ENCODE results near the gene CCNG1. TPM values are rescaled to one million over a fixed set of nuclear protein-coding genes. Genes with fewer than 3 reads are reported as not detected.

CCNG1 gene
- total and polyA plus RNA-seq, 7 donors = 78.0 to 181 (median 143) TPM

GRCh38 chr5:163456029-163456589 is 18.7 kb downstream of the CCNG1 start:
- Histone ChIP-seq H3K4me3 (no peak overlapping the region), H3K27me3 (no peaks in the 10 kb centered on the region), H3K36me3 (peaks cover 0 to 56% (median 0%) of the 10 kb centered on the region in 4 donors), H3K27ac (no peak overlapping the region), H3K9me3 (no peaks in the 10 kb centered on the region), H3K4me1 (peaks cover 0 to 23% (median 13%) of the 10 kb centered on the region in 4 donors)
- WGBS, 2 donors = 92% methylated on average over 2 of the region's 2 CpGs
- DNase-seq = no peak
- intact Hi-C loops (cut with DNase I) = no loop called here
- TF ChIP-seq CTCF (IDR thresholded peaks at IDR 0.05) = no peak
- no peak for TF ChIP-seq POLR2AphosphoS5 (IDR thresholded peaks at IDR 0.05)
- no peak for TF ChIP-seq POLR2A (IDR thresholded peaks at IDR 0.05)
- no peak for TF ChIP-seq EP300 (IDR thresholded peaks at IDR 0.05)

DNA sequence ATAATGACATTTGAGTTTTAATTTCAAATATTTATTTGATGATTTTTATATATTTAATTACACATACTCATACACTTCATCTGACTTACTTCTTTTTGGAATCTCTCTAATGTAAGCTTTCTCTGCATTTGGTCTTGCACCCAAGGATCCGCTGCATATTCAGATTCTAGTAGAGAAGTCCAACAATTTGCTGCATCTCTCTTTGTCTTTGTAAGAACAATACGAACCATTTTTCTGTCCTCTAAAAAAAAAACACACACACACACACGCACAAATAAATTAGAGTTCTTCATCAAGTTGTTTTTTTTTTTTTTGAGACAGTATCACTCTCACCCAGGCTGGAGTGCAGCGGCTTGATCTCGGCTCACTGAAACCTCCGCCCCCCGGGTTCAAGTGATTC is 19.4 kb downstream of the CCNG1 start:
- Histone ChIP-seq H3K27me3 (no peaks in the 10 kb centered on the region), H3K9me3 (no peaks in the 10 kb centered on the region), H3K4me1 (peaks cover 0 to 30% (median 20%) of the 10 kb centered on the region in 4 donors), H3K4me3 (no peak overlapping the region), H3K36me3 (peaks cover 0 to 48% (median 0%) of the 10 kb centered on the region in 4 donors), H3K27ac (no peak overlapping the region)
- TF ChIP-seq CTCF (IDR thresholded peaks at IDR 0.05) (no peak), POLR2A (IDR thresholded peaks at IDR 0.05) (no peak)
- 95 to 96% methylated on average over 7 of the region's 7 CpGs for WGBS, 2 donors
- no peak for DNase-seq
- intact Hi-C loops (cut with DNase I) = no loop called here

- Histone ChIP-seq H3K27ac (peak overlapping the region; percentile 95 to 97 (median 96)), H3K4me3 (peak overlapping the region; percentile 68 to 88 (median 78)), H3K9me3 (no peaks in the 10 kb centered on the region), H3K4me1 (peaks cover 0 to 33% (median 20%) of the 10 kb centered on the region in 4 donors), H3K27me3 (no peaks in the 10 kb centered on the region), H3K36me3 (peaks cover 0 to 28% (median 0%) of the 10 kb centered on the region in 4 donors)
- no peak for TF ChIP-seq EP300 (IDR thresholded peaks at IDR 0.05)
- no peak for TF ChIP-seq POLR2A (IDR thresholded peaks at IDR 0.05)
- no peak for TF ChIP-seq POLR2AphosphoS5 (IDR thresholded peaks at IDR 0.05)
- no peak for TF ChIP-seq CTCF (IDR thresholded peaks at IDR 0.05)
- DNase-seq = no peak
- WGBS, 2 donors = 18 to 33% methylated on average over 6 of the region's 6 CpGs
- intact Hi-C loops (cut with DNase I) = no loop called here
Observed at GRCh38 chr5:163458778-163459385, 21.5 kb downstream of the CCNG1 start.

DNA sequence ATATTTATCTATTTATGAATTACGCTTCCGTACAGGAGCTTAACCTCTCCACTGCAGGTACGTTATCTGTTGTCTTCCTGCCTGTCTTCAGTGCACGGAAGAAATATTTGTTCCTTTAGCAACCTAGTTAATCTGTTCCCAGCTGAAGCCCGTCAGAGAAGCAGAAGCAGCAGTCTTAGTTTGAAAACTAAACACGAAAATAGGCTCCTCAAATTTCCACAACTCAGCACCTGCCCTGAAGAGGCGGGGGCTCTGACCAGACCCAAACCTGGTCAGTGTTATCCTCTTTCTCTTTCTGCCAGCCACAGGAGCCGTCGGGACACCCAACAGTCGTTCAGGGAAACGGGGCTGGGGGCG is 22.0 kb downstream of the CCNG1 start:
- TF ChIP-seq POLR2AphosphoS5 (IDR thresholded peaks at IDR 0.05) = no peak
- Histone ChIP-seq H3K4me3 (peak overlapping the region; percentile 68 to 88 (median 78)), H3K27ac (peak overlapping the region; percentile 95 to 97 (median 96)), H3K4me1 (peaks cover 0 to 33% (median 20%) of the 10 kb centered on the region in 4 donors), H3K27me3 (no peaks in the 10 kb centered on the region), H3K36me3 (peaks cover 0 to 22% (median 0%) of the 10 kb centered on the region in 4 donors), H3K9me3 (no peaks in the 10 kb centered on the region)
- WGBS, 2 donors = 0% methylated on average over 12 of the region's 12 CpGs
- no peak for DNase-seq
- intact Hi-C loops (cut with DNase I) = no loop called here

DNA sequence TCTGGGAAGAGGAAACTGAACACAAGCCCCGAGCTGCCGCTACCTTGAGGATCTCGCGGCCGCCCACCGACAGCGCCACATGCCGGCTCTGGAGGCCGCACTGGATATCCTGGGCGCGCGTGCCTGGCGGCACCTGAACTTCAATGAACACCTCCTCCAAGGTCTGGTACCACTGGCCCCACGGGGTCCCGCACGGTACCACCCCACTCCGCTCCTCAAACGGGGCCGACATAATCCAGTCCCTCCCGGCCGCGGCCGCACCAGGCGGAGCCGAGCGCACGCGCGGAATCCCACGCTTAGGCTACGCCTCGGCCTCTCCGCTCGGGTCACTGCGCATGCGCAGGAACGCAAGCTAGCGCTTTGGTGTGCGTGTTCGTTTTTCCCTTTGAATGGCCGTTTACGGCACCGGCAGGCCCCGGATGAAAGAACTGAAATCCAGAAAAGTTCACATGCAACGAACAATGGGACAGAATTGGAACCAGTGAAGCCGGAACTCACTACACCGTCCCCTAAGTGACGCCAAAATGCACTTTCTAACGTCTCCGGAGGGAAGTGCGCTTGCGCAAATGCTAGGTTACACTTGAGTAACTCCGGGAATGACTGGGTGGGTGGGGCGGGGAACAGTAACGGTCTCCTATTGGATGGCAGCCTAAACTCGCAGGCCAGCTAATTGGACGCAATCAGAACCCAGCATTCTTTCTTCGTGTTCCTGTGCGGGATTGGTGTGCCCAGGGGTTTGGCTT is 22.6 kb downstream of the CCNG1 start, which contains the start of gene NUDCD2:
Gene NUDCD2, minus strand, starts transcription at position 284 of the 743 bp plus-strand sequence. Its CDS starts 52 bp downstream, at position 232.
- peak; percentile 98 for DNase-seq
- no peaks in the 10 kb centered on the region for H3K9me3 ChIP-seq
- H3K27me3 ChIP-seq = no peaks in the 10 kb centered on the region
- peaks cover 0 to 17% (median 0%) of the 10 kb centered on the region in 4 donors for H3K36me3 ChIP-seq
- intact Hi-C loops (cut with DNase I) = loop anchor here (1.0 kb wide), 1 partner anchor 46 kb away; no protein-coding TSS in a partner anchor
- H3K27ac ChIP-seq = peak within 1 kb of the TSS; percentile 95 to 97 (median 96)
- peak within 1 kb of the TSS; percentile 68 to 88 (median 78) for H3K4me3 ChIP-seq
- H3K4me1 ChIP-seq = peaks cover 0 to 33% (median 20%) of the 10 kb centered on the region in 4 donors
- WGBS, 2 donors = 0% methylated on average over 59 of the region's 59 CpGs
- TF ChIP-seq EP300 (IDR thresholded peaks at IDR 0.05) (no peak), POLR2A (IDR thresholded peaks at IDR 0.05) (peak; percentile 78 to 84), POLR2AphosphoS5 (IDR thresholded peaks at IDR 0.05) (peak; percentile 83 to 94 (median 92)), CTCF (IDR thresholded peaks at IDR 0.05) (peak in 2 of 4 experiments; percentile 16 to 24)

All from sigmoid colon (tissue), 7 donors.